H9 (cell line): ENCODE results near the gene FABP1. TPM values are rescaled to one million over a fixed set of nuclear protein-coding genes. Genes with fewer than 3 reads are reported as not detected.

Experiments
- DNase-seq: peaks from one replicate; pipeline ENCODE4 v3.0.0-alpha.2; 2017
- H2AFZ ChIP-seq: one replicate; pipeline ENCODE4 v1.6.1; 2013; ENCODE audit warnings: mild to moderate bottlenecking, low read length, control low read depth, moderate library complexity
- H2AK5ac ChIP-seq: 2 replicates; pipeline ENCODE4 v1.6.1; 2013; ENCODE audit warnings: low read length, control low read depth, mixed read lengths; ENCODE audit not compliant: insufficient read length
- H2BK120ac ChIP-seq: one replicate; pipeline ENCODE4 v1.6.1; 2013; ENCODE audit warnings: low read depth, mild to moderate bottlenecking, low read length, control low read depth, inconsistent platforms; ENCODE audit not compliant: poor library complexity, severe bottlenecking
- H2BK12ac ChIP-seq: 2 replicates; pipeline ENCODE4 v1.6.1; 2013; ENCODE audit warnings: low read length, control low read depth, mixed read lengths, low read depth; ENCODE audit not compliant: insufficient read length
- H2BK15ac ChIP-seq: 2 replicates; pipeline ENCODE4 v1.6.1; 2013; ENCODE audit warnings: low read depth, low read length, control low read depth
- H2BK20ac ChIP-seq: one replicate; pipeline ENCODE4 v1.6.1; 2013; ENCODE audit warnings: low read depth, mild to moderate bottlenecking, low read length, control low read depth, inconsistent platforms; ENCODE audit not compliant: poor library complexity, severe bottlenecking
- H2BK5ac ChIP-seq: 2 replicates; pipeline ENCODE4 v1.6.1; 2013; ENCODE audit warnings: low read length, control low read depth, mixed read lengths; ENCODE audit not compliant: insufficient read length
- H3K14ac ChIP-seq: 2 replicates; pipeline ENCODE4 v1.6.1; 2013; ENCODE audit warnings: low read length, control low read depth; ENCODE audit not compliant: insufficient read depth
- H3K18ac ChIP-seq: 2 replicates; pipeline ENCODE4 v1.6.1; 2013; ENCODE audit warnings: low read depth, mild to moderate bottlenecking, mixed read lengths, low read length, control low read depth; ENCODE audit not compliant: insufficient read length
- H3K23ac ChIP-seq: 2 replicates; pipeline ENCODE4 v1.6.1; 2013; ENCODE audit warnings: low read length, control low read depth, mixed read lengths, low read depth; ENCODE audit not compliant: insufficient read length
- H3K23me2 ChIP-seq: 2 replicates; pipeline ENCODE4 v1.6.1; 2013; ENCODE audit warnings: low read depth, mild to moderate bottlenecking, mixed read lengths, low read length, control low read depth; ENCODE audit not compliant: insufficient read length, poor library complexity, severe bottlenecking
- H3K27ac ChIP-seq: 2 replicates; pipeline ENCODE4 v1.5.1; 2013; ENCODE audit warnings: low read length, control low read depth, mixed read lengths, low read depth; ENCODE audit not compliant: insufficient read length
- H3K27me3 ChIP-seq: 2 replicates; pipeline ENCODE4 v1.6.1; 2013; ENCODE audit warnings: low read length, control low read depth, inconsistent platforms; ENCODE audit not compliant: insufficient read depth
- H3K4ac ChIP-seq: 2 replicates; pipeline ENCODE4 v1.6.1; 2013; ENCODE audit warnings: low read depth, mild to moderate bottlenecking, control low read depth, inconsistent platforms, low read length, moderate library complexity
- H3K4me1 ChIP-seq: 2 replicates; pipeline ENCODE4 v1.6.1; 2013; ENCODE audit warnings: low read length, control low read depth, inconsistent platforms; ENCODE audit not compliant: insufficient read depth
- H3K4me2 ChIP-seq: 2 replicates; pipeline ENCODE4 v1.6.1; 2013; ENCODE audit warnings: low read length, control low read depth, mixed read lengths; ENCODE audit not compliant: insufficient read length, insufficient read depth
- H3K56ac ChIP-seq: 2 replicates; pipeline ENCODE4 v1.6.1; 2013; ENCODE audit warnings: low read depth, mild to moderate bottlenecking, mixed read lengths, low read length, control low read depth; ENCODE audit not compliant: insufficient read length
- H3K79me1 ChIP-seq: 2 replicates; pipeline ENCODE4 v1.6.1; 2013; ENCODE audit warnings: low read depth, mild to moderate bottlenecking, moderate library complexity, low read length, control low read depth, inconsistent platforms; ENCODE audit not compliant: insufficient read depth, poor library complexity, severe bottlenecking
- H3K79me2 ChIP-seq: 2 replicates; pipeline ENCODE4 v1.6.1; 2013; ENCODE audit warnings: low read length, control low read depth, inconsistent platforms; ENCODE audit not compliant: insufficient read depth
- H3K9ac ChIP-seq: 2 replicates; pipeline ENCODE4 v1.6.1; 2013; ENCODE audit warnings: low read length, control low read depth, mixed read lengths; ENCODE audit not compliant: insufficient read length; ENCODE audit errors: extremely low read depth
- H3K9me3 ChIP-seq: one replicate; pipeline ENCODE4 v1.6.1; 2013; ENCODE audit warnings: low read depth, low read length, inconsistent platforms; ENCODE audit not compliant: control insufficient read depth
- H3T11ph ChIP-seq: one replicate; pipeline ENCODE4 v1.6.1; 2013; ENCODE audit warnings: mild to moderate bottlenecking, low read length, control low read depth, inconsistent platforms
- H4K20me1 ChIP-seq: one replicate; pipeline ENCODE4 v1.6.1; 2013; ENCODE audit not compliant: control insufficient read depth, insufficient read length, insufficient read depth
- H4K5ac ChIP-seq: 2 replicates; pipeline ENCODE4 v1.6.1; 2013; ENCODE audit warnings: low read depth, mild to moderate bottlenecking, mixed read lengths, low read length, control low read depth; ENCODE audit not compliant: insufficient read length
- H4K8ac ChIP-seq: replicated peaks from 2 replicates; pipeline ENCODE4 v1.6.1; 2013; ENCODE audit warnings: low read length, control low read depth, mixed read lengths, low read depth; ENCODE audit not compliant: insufficient read length
- H4K91ac ChIP-seq: 2 replicates; pipeline ENCODE4 v1.6.1; 2013; ENCODE audit warnings: low read depth, mild to moderate bottlenecking, moderate library complexity, mixed read lengths, low read length, control low read depth; ENCODE audit not compliant: insufficient read length
- H3K27ac Mint-ChIP-seq, 3 experiments: 2 replicates in 2 of 3; 3 replicates in 1 of 3; pipeline ENCODE4 v1.8.0; 2020 to 2021; ENCODE audit warnings: mixed read lengths in 3 of 3, mild to moderate bottlenecking in 1 of 3, moderate library complexity in 1 of 3
- H3K27me3 Mint-ChIP-seq: 2 replicates; pipeline ENCODE4 v1.8.0; 2021; ENCODE audit warnings: low read depth, mild to moderate bottlenecking, moderate library complexity, mixed read lengths
- H3K36me3 Mint-ChIP-seq, 3 experiments: 2 replicates in 2 of 3; 3 replicates in 1 of 3; pipeline ENCODE4 v1.8.0; 2020 to 2021; ENCODE audit warnings: low read depth in 3 of 3, mixed read lengths in 3 of 3; ENCODE audit not compliant: insufficient read depth in 1 of 3
- H3K4me1 Mint-ChIP-seq, 2 experiments: 2 replicates each; pipeline ENCODE4 v1.8.0; 2020; ENCODE audit warnings: mixed read lengths in 2 of 2
- H3K4me3 Mint-ChIP-seq, 2 experiments: 2 replicates in 1 of 2; 3 replicates in 1 of 2; pipeline ENCODE4 v1.8.0; 2020 to 2021; ENCODE audit warnings: mild to moderate bottlenecking in 2 of 2, mixed read lengths in 2 of 2, moderate library complexity in 1 of 2
- H3K9me3 Mint-ChIP-seq, 2 experiments: 2 replicates in 1 of 2; 3 replicates in 1 of 2; pipeline ENCODE4 v1.8.0; 2020; ENCODE audit warnings: mild to moderate bottlenecking in 2 of 2, mixed read lengths in 2 of 2, moderate library complexity in 1 of 2
- CTCF ChIP-seq: fragments of 200-600 bp; sonication (generic); conservative IDR thresholded peaks from 3 replicates; pipeline ENCODE4 v1.8.0; 2021; ENCODE audit warnings: antibody characterized with exemption, mild to moderate bottlenecking
- WGBS: extraction: QIAGEN DNeasy Blood & Tissue Kit; methylation state at CpG from one replicate; pipeline ENCODE4 v1.1.7; 2013; ENCODE audit warnings: missing lambda C conversion rate, low lambda C conversion rate, mixed read lengths; ENCODE audit not compliant: insufficient read length; ENCODE audit errors: extremely low coverage; 5-methylcytosine and 5-hydroxymethylcytosine counted together
- total RNA-seq: library from RNA; stranded (reverse); gene quantifications from 2 replicates; pipeline ENCODE4 v1.2.1, GENCODE V29; 2021

Gene FABP1
- total RNA-seq, 1 experiment from 2014 or later = not detected

GRCh38 chr2:88122141-88122884, 5.5 kb downstream of the FABP1 start:
- H3K56ac ChIP-seq = no peak overlapping the region
- H3K27me3 Mint-ChIP-seq = peaks cover 16% of the 10 kb centered on the region
- H3T11ph ChIP-seq = no peak overlapping the region
- H4K5ac ChIP-seq = no peak overlapping the region
- H2AFZ ChIP-seq = no peak overlapping the region
- H3K27ac Mint-ChIP-seq = no peak overlapping the region; a peak in 2 of 7 replicates
- no peak overlapping the region for H2BK12ac ChIP-seq
- H3K18ac ChIP-seq = no peak overlapping the region
- no peak overlapping the region for H2BK120ac ChIP-seq
- H3K4me3 Mint-ChIP-seq = no peak overlapping the region
- WGBS = no CpG with 5 or more reads among the region's 8 CpGs
- H3K27ac ChIP-seq = no peak overlapping the region
- H2BK5ac ChIP-seq = no peak overlapping the region
- H3K23ac ChIP-seq = no peak overlapping the region
- H4K8ac ChIP-seq = no peak overlapping the region
- H4K20me1 ChIP-seq = no peaks in the 10 kb centered on the region
- no peak overlapping the region for H2BK20ac ChIP-seq
- no peak for TF ChIP-seq CTCF
- H2AK5ac ChIP-seq = no peak overlapping the region
- H3K9ac ChIP-seq = no peak overlapping the region
- H3K4me1 Mint-ChIP-seq = 0 out of 4 replicates have a peak, but pooled peaks cover 0 to 2% of the 10 kb centered on the region in 2 experiments
- no peaks in the 10 kb centered on the region for H3K79me2 ChIP-seq
- H4K91ac ChIP-seq = no peak overlapping the region
- no peak for DNase-seq
- no peak overlapping the region for H2BK15ac ChIP-seq
- no peaks in the 10 kb centered on the region; a peak in 1 of 7 replicates for H3K36me3 Mint-ChIP-seq
- no peak overlapping the region for H3K4me2 ChIP-seq
- no peaks in the 10 kb centered on the region for H3K23me2 ChIP-seq
- H3K79me1 ChIP-seq = no peaks in the 10 kb centered on the region
- no peaks in the 10 kb centered on the region for H3K27me3 ChIP-seq
- H3K4me1 ChIP-seq = no peaks in the 10 kb centered on the region
- H3K9me3 ChIP-seq = no peaks in the 10 kb centered on the region
- no peak overlapping the region for H3K14ac ChIP-seq
- H3K4ac ChIP-seq = no peak overlapping the region
- H3K9me3 Mint-ChIP-seq = no peaks in the 10 kb centered on the region
